NT2/D1 (cell line): ENCODE data around the gene MRPL2.

Source experiments
- SUZ12 ChIP-seq: IDR thresholded peaks from 2 replicates; pipeline ENCODE4 v1.6.1; 2011; ENCODE audit not compliant: insufficient read length, insufficient read depth; ENCODE audit errors: extremely low read depth
- YY1 ChIP-seq: IDR thresholded peaks from 2 replicates; pipeline ENCODE4 v1.6.1; 2011; ENCODE audit not compliant: insufficient read length, insufficient read depth

GRCh38 chr6:43059168-43060033, at the start of gene MRPL2, which contains the start of gene KLC4:
- TF ChIP-seq YY1, result peak; percentile 66
- no peak for TF ChIP-seq SUZ12
